Immature natural killer cell (primary cell): ENCODE measurements around the gene AFMID. TPM values are rescaled to one million over a fixed set of nuclear protein-coding genes. Genes with fewer than 3 reads are reported as not detected.
A peak's percentile ranks its signal among the peaks of the same experiment; 100 is the strongest.
"Not testable (repeated sequence)": the region's sequence is repeated elsewhere in the genome, so short reads cannot be mapped to it uniquely, and the experiment has no call there.

Experiments
- DNase-seq, 3 donors: peaks; one replicate each; pipeline ENCODE4 v3.0.0; 2022; ENCODE audit warnings: mixed read lengths in 1 of 3
- H3K27ac Mint-ChIP-seq, 6 donors: one replicate each; pipeline ENCODE4 v1.8.0; 2020; ENCODE audit warnings: mixed read lengths in 6 of 6, mild to moderate bottlenecking in 5 of 6, inconsistent platforms in 4 of 6, moderate library complexity in 3 of 6
- H3K27me3 Mint-ChIP-seq, 3 donors: one replicate each; pipeline ENCODE4 v1.8.0; 2020 to 2021; ENCODE audit warnings: low read depth in 3 of 3, mild to moderate bottlenecking in 3 of 3, mixed read lengths in 3 of 3, moderate library complexity in 3 of 3, inconsistent platforms in 1 of 3
- H3K36me3 Mint-ChIP-seq, 3 donors: one replicate each; pipeline ENCODE4 v1.8.0; 2020; ENCODE audit warnings: mixed read lengths in 3 of 3, inconsistent platforms in 2 of 3, mild to moderate bottlenecking in 2 of 3
- H3K4me1 Mint-ChIP-seq, 2 donors: one replicate each; pipeline ENCODE4 v1.8.0; 2020; ENCODE audit warnings: inconsistent platforms in 2 of 2, mild to moderate bottlenecking in 2 of 2, mixed read lengths in 2 of 2, moderate library complexity in 1 of 2
- H3K4me3 Mint-ChIP-seq, 5 donors: one replicate each; pipeline ENCODE4 v1.8.0; 2020; ENCODE audit warnings: mild to moderate bottlenecking in 5 of 5, mixed read lengths in 5 of 5, inconsistent platforms in 3 of 5, moderate library complexity in 3 of 5
- H3K9me3 Mint-ChIP-seq, 6 donors: one replicate each; pipeline ENCODE4 v1.8.0; 2020; ENCODE audit warnings: mild to moderate bottlenecking in 6 of 6, mixed read lengths in 6 of 6, inconsistent platforms in 4 of 6, moderate library complexity in 3 of 6
- polyA plus RNA-seq, 3 donors: library from polyadenylated mRNA; unstranded; fragments of 300-500 nt; fragmentation: Illumina TruSeq; gene quantifications; one replicate each; pipeline ENCODE4 v1.2.3, GENCODE V29; 2021

The AFMID gene, protein sequence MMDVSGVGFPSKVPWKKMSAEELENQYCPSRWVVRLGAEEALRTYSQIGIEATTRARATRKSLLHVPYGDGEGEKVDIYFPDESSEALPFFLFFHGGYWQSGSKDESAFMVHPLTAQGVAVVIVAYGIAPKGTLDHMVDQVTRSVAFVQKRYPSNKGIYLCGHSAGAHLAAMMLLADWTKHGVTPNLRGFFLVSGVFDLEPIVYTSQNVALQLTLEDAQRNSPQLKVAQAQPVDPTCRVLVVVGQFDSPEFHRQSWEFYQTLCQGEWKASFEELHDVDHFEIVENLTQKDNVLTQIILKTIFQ
- 1 to 10 TPM; 1.0 to 3.2 (median 1.2) TPM for polyA plus RNA-seq

DNA sequence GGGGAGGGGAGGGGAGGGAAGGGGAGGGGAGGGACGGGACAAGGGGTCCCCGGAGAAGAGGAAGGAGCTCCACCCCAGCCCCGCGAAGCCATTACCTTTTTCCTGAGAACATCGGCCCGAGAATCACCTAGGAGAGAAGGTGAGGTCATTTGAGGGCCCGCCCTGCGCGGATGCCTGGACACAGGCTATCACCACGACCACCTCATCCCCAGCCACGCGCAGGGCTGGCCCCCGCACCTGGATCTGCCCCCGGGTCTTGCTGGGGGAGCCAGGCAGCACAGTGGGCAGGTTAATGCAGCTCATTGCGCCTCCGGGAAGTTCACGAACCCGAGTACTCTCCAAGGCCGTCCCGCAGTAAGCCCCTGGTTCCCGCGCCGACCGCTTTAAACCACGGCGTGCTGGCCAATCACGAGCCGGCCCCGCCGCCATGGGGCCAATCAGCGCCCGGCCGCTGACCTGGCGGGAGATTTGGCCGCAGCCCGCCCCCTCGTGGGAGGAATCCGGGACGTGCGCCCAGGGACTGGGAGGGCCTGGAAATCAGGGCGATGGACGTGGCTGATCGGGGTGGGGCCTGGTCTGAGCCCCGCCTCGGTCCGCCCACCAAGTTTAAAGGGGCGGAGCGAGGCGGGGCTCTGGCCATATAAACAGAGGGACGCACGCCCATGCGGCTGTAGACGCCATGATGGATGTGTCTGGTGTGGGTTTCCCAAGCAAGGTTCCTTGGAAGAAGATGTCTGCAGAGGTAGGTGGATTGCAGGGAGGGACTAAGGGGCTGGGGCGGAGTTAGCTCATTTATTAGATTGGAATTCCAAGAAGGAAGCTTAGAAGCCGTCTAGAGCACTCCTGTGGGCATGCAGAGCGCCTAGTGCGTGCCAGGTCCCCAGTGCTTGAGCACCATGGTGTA lies at the start of gene AFMID, which contains the start of gene TK1:
TSS of gene AFMID (plus strand) at position 671 of the 904 bp plus-strand sequence. CDS start at position 680, 9 bp downstream.
TSS of gene TK1 (minus strand) at position 361 of the 904 bp plus-strand sequence. CDS start at position 303, 58 bp downstream.
- Mint-ChIP-seq H3K4me1 (peaks cover 11 to 14% of the 10 kb centered on the region in 2 donors), H3K27me3 (peaks cover 0 to 6% (median 0%) of the 10 kb centered on the region in 3 donors), H3K27ac (peak within 1 kb of the TSS in 3 of 6 donors; percentile 29 to 73 (median 31))

DNA sequence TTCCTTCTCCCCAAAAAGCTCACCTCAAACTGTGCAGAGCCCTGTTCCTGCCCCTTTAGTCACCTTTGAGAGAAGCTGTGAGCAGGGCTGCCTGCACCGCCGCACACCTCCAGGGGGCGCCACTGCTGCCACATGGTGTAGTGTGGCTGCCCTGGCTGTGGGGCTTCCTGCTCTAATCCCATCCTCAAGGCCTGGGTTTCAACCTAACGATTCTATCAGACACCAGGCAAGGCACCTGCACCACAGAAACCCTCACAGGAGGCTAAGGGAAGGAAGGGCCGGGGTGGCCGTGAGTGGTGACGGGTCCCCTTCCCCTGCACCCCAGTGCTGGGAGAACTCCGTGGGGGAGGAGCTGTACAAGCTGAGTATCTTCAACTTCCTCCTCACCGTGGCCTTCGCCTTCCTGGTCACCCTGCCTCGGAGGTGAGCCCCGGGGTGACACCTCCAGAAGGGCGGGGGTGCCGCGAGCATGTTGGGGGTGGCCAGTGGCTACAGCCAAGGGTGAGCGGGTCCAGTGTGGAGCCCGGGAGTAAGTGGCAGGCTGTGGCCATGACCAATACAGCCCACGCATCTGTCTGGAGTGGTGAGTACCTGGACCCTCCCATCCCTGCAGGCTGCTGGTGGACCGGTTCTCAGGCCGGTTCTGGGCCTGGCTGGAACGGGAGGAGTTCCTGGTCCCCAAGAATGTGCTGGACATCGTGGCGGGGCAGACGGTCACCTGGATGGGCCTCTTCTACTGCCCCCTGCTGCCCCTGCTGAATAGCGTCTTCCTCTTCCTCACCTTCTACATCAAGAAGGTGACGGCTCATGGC lies 49.6 kb upstream of the AFMID start:
- Mint-ChIP-seq H3K36me3 (peaks cover 18 to 26% (median 20%) of the 10 kb centered on the region in 3 donors), H3K9me3 (no peaks in the 10 kb centered on the region), H3K4me1 (peaks cover 78 to 90% of the 10 kb centered on the region in 2 donors), H3K27ac (peak overlapping the region; percentile 82 to 90 (median 89)), H3K4me3 (peak overlapping the region in 4 of 5 donors; percentile 63 to 73 (median 65)), H3K27me3 (peaks cover 8 to 24% (median 17%) of the 10 kb centered on the region in 3 donors)
- peak; percentile 64 to 69 (median 65) for DNase-seq

More for the DNA sequence above, at the start of gene AFMID, which contains the start of gene TK1:
- peak; percentile 76 to 79 (median 78) for DNase-seq
- no peaks in the 10 kb centered on the region for H3K36me3 Mint-ChIP-seq
- peak within 1 kb of the TSS; percentile 85 to 95 (median 91) for H3K4me3 Mint-ChIP-seq
- no peaks in the 10 kb centered on the region for H3K9me3 Mint-ChIP-seq

DNA sequence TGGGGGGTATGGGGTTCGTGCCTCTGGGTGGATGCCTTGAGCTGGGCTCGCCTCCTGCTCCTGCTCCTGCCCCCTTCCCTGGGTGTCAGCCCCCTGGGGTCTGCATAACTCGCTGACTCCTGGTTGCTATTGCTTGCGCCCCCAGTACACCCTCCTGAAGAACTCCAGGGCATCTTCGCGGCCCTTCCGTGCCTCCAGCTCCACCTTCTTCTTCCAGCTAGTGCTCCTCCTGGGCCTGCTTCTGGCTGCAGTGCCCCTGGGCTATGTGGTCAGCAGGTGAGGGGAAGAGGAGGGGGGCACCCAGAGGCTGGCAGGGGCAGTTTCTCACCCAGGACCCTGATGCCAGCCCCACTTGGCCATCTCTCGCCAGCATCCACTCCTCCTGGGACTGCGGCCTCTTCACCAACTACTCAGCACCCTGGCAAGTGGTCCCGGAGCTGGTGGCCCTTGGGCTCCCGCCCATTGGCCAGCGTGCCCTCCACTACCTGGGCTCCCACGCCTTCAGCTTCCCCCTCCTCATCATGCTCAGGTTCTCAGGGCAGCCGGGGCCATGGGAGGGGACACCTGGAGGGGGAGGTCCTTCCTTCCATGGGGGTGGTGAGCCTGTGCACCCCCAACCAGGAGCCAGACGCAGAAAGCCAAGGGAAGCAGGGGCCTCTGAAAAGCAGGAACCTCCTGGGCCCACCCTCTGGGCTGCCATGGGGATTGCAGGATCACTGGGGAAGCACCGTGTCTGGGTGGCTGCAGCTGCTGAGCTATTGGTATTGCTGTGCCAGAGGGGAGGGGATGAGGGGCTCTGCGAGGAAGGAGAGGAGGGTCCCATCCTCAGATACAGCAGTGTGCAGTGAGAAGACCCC lies 48.7 kb upstream of the AFMID start:
- H3K27ac Mint-ChIP-seq = peak overlapping the region; percentile 69 to 90 (median 86)
- DNase-seq = no peak
- no peaks in the 10 kb centered on the region for H3K9me3 Mint-ChIP-seq
- peak overlapping the region in 1 of 5 donors; percentile 19 for H3K4me3 Mint-ChIP-seq
- H3K4me1 Mint-ChIP-seq = peaks cover 75 to 84% of the 10 kb centered on the region in 2 donors
- H3K36me3 Mint-ChIP-seq = peaks cover 18 to 26% (median 20%) of the 10 kb centered on the region in 3 donors
- peaks cover 5 to 24% (median 17%) of the 10 kb centered on the region in 3 donors for H3K27me3 Mint-ChIP-seq

DNA sequence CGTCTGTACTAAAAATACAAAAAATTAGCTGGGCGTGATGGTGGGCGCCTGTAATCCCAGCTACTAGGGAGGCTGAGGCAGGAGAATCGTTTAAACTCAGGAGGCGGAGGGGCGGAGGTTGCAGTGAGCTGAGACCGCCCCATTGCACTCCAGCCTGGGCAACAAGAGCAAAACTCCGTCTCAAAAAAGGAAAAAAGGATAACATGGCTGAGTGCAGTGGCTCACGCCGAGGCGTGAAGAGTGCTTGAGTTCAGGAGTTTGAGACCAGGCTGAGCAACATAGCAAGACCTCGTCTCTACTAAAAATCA lies 47.3 kb upstream of the AFMID start:
- peak overlapping the region; percentile 80 to 92 (median 87) for H3K27ac Mint-ChIP-seq
- H3K27me3 Mint-ChIP-seq = peaks cover 4 to 17% (median 13%) of the 10 kb centered on the region in 3 donors
- peaks cover 9 to 16% (median 11%) of the 10 kb centered on the region in 3 donors for H3K36me3 Mint-ChIP-seq
- peaks cover 66 to 70% of the 10 kb centered on the region in 2 donors for H3K4me1 Mint-ChIP-seq
- DNase-seq, H3K9me3 Mint-ChIP-seq: not testable (repeated sequence)
- H3K4me3 Mint-ChIP-seq = peak overlapping the region; percentile 49 to 72 (median 63)

DNA sequence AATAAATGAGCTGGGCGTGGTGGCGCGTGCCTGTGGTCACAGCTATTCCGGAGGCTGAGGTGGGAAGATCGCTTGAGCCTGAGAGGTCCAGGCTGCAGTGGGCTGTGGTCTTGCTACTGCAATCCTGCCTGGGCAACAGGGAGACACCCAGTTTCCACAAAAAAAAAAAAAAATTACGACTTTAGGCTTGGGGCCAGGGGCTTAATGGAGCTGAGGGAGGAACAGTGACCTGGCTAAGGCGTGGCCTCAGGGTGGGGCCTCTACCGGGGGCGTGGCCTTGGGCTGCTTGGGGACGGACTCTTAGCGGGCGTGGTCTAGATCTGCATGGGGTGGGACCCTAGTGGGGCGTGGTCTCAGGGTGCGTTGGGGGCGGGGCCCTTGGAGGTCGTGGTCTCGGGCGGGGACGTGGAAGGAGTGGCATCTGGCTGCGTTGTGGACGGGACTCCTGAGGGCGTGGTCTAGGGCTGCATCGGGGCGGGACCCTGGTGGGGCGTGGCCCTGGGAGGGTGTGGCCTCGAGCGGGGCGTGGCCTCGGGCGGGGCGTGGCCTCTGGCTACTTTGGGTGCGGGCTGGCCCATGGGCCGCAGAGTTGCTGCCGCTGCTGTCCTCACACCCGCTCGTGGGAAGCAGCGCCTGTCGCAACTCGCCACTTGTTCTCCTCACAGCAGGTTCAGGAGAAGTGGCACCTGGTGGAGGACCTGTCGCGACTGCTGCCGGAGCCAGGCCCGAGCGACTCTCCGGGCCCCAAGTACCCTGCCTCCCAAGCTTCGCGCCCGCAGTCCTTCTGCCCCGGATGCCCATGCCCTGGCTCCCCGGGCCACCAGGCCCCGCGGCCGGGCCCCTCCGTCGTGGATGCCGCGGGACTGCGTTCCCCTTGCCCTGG lies 46.8 kb upstream of the AFMID start:
- Mint-ChIP-seq H3K9me3 (no peaks in the 10 kb centered on the region), H3K36me3 (peaks cover 8 to 14% (median 10%) of the 10 kb centered on the region in 3 donors), H3K4me1 (peaks cover 64% of the 10 kb centered on the region in 2 donors), H3K4me3 (peak overlapping the region; percentile 49 to 72 (median 63)), H3K27ac (peak overlapping the region; percentile 80 to 92 (median 87)), H3K27me3 (peaks cover 4 to 17% (median 12%) of the 10 kb centered on the region in 3 donors)
- DNase-seq = peak; percentile 85 to 91 (median 89)

DNA sequence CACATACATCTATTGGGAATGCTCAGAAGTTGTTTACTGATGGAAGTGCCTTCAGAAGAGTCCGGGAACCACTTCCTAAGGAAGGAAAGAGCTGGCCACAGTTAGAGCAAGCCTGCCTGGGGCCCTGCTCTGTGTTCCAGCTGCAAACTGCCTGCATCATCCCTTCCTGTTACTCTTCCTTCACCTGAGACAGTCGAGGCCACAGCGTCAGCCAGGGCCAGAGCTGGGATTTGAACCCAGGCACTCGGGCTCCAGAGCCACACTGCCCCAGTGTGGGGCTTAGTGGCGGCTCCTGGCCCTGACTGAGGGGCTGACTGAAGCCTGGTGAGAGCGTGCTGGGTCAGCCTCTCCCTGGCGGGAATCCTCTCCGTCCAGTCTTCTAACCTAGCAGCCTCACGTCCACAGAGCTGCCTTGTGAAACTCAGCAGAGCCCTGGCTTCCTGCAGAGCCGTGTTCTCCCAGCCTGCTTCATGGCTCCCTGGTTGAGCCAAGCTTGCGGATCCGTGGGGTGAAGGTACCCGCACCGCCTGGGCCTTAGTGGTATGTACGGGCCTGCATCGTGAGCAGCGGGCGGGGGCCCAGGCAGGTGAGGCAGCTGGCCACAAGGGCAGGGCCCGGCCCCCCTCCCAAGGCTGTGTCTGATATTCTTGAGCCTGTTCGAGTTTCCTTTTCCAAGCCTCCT lies 45.6 kb upstream of the AFMID start:
- Mint-ChIP-seq H3K27ac (peak overlapping the region in 3 of 6 donors; percentile 62 to 84 (median 64)), H3K9me3 (no peaks in the 10 kb centered on the region), H3K4me1 (peaks cover 52 to 54% of the 10 kb centered on the region in 2 donors), H3K36me3 (peaks cover 0 to 6% (median 4%) of the 10 kb centered on the region in 3 donors), H3K4me3 (peak overlapping the region in 2 of 5 donors; percentile 18 to 30), H3K27me3 (peaks cover 2 to 15% (median 9%) of the 10 kb centered on the region in 3 donors)
- DNase-seq = no peak

DNA sequence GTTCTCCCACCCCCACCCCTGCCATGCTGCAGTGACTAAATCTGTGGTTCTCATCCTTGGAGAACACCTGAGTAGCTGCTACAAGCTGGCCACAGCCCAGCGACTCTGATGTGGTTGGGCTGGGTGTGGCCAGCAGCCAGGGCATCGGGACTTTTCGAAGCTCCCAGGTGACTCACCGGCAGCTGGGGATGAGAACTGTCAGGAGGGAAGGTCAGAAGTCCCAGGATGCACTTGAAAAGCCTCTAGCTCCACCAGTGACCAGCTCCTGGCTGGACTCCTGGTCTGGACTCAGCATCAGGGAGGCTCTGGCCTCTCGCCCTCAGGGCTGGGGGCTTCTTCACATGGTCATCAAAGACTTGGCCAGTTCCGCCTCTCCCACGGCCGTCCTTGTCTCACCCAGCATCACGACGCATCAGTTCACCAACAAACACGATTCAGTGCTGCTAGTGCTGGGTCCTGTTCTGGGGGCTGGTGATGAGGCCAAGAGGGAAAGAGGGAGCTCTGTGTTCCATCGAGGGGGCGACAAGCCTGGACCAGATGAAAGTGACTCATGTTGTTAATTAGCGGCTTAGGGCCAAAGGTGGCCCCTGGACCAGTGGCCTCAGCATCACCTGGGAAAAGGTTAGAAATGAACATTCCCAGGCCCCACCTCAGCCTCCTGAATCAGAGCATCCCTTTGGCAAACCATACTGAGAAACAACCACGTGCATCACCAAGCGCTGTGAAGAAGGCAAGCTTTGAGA lies 44.9 kb upstream of the AFMID start:
- Mint-ChIP-seq H3K27ac (peak overlapping the region in 3 of 6 donors; percentile 16 to 24 (median 17)), H3K27me3 (peaks cover 2 to 12% (median 8%) of the 10 kb centered on the region in 3 donors), H3K4me3 (no peak overlapping the region), H3K36me3 (peaks cover 0 to 5% (median 4%) of the 10 kb centered on the region in 3 donors), H3K4me1 (peaks cover 45 to 48% of the 10 kb centered on the region in 2 donors), H3K9me3 (no peaks in the 10 kb centered on the region)
- DNase-seq = no peak

DNA sequence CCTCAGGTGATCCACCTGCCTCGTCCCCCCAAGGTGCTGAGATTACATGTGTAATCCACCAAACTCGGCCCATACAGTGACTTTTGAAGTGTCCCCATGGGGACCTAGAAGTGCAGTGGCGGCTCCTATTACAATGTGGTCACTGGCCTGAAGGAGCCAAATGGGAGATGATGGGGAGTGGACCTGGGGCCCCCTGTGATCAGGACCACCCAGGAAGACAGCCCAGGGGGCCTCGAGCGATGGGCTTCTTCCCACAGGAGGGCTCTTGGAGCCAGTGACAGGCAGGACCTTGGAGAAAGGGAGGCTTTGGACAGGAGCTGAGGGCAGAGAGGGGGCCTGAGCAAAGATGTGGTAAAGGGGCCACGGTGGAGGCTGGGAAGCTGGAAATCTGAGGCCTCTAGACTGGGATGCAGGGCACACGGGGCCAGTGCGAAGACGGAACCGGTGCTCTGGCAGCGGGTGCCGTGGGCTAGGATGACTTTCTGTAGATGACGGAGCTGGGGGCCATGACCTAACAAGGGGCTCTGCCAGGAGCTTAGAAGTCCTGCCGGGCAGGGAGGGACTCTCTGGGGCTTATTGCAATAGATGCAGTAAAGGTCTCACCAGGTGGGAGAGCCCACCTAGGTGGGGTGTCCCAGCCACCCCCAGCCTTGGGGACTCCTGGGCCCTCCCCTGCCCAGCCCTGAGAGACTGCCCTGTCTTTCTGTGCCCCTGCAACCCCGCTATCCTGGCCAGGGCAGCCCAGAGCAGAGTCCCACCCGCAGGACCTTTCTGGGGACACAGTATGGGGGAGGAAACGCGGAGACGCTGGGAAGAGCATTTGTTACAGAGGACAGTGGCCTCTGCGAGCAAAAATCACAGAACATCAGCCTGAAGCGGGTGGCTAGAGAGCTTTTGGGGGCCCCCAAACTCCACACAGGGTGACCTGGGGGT lies 43.7 kb upstream of the AFMID start:
- H3K27ac Mint-ChIP-seq = peak overlapping the region in 4 of 6 donors; percentile 7 to 32 (median 18)
- H3K27me3 Mint-ChIP-seq = peaks cover 2 to 7% (median 6%) of the 10 kb centered on the region in 3 donors
- peaks cover 39 to 42% of the 10 kb centered on the region in 2 donors for H3K4me1 Mint-ChIP-seq
- no peak for DNase-seq
- peaks cover 0 to 4% (median 3%) of the 10 kb centered on the region in 3 donors for H3K36me3 Mint-ChIP-seq
- no peak overlapping the region for H3K4me3 Mint-ChIP-seq
- no peaks in the 10 kb centered on the region for H3K9me3 Mint-ChIP-seq

DNA sequence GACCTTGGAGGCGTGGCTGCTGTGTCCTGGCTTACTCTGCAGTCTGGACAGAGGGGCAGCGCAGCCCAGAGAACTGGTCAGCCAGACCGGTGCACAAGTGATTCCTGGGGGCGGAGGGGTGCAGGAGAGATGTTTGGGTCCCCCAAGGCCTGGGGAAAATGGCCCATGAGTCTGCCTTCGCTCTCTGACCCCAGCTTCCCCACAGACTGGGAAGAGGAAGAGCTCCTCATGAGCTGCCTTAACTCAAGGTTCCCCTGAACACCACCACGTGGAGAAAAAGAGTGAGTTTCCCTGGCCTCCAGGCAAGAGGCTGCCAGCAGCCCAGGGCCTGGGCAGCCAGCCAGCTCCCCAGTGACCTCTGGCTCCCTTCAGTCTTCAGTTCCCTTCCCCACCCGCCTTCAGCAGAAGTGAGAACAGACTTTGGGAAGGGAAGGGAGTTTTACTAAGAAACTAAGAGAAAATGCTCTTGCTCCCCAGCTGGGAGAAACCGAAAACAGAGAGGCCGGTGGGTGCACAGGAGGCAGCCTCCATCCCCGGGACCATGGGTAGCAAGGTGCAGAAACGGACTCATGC lies 42.9 kb upstream of the AFMID start:
- no peak overlapping the region for H3K4me3 Mint-ChIP-seq
- H3K36me3 Mint-ChIP-seq = peaks cover 0 to 4% (median 3%) of the 10 kb centered on the region in 3 donors
- H3K9me3 Mint-ChIP-seq = no peaks in the 10 kb centered on the region
- H3K4me1 Mint-ChIP-seq = peaks cover 36 to 39% of the 10 kb centered on the region in 2 donors
- peaks cover 2 to 6% (median 5%) of the 10 kb centered on the region in 3 donors for H3K27me3 Mint-ChIP-seq
- DNase-seq = no peak
- H3K27ac Mint-ChIP-seq = peak overlapping the region in 2 of 6 donors; percentile 4 to 16
